NCI-H510A treated with DMSO at 0.1 percent for 48 hours (cell line): Measurements from ENCODE around the gene CNTFR.

ENCODE experiments used
- DNase-seq: peaks from one replicate; lab custom pipeline; 2025; lab: John Stamatoyannopoulos, UW

Gene CNTFR

GRCh38 chr9:34522971-34523797 lies 66.3 kb downstream of the CNTFR start, which contains the start of gene ENHO:
Gene ENHO (minus strand): TSS chr9:34522990. CDS start chr9:34521695, 1,295 bp downstream.
- DNase-seq, result peak; percentile 72

GRCh38 chr9:34522091-34522887 lies 67.2 kb downstream of the CNTFR start:
- no peak for DNase-seq

- no peak for DNase-seq
Measured at GRCh38 chr9:34521406-34522045, 68.0 kb downstream of the CNTFR start.

- DNase-seq, result no peak
Measured at GRCh38 chr9:34520505-34521385, 68.8 kb downstream of the CNTFR start.

- no peak for DNase-seq
Measured at GRCh38 chr9:34520096-34520495, 69.4 kb downstream of the CNTFR start.

GRCh38 chr9:34519321-34520020 lies 70.1 kb downstream of the CNTFR start:
- no peak for DNase-seq

GRCh38 chr9:34518896-34519295 lies 70.6 kb downstream of the CNTFR start:
- no peak for DNase-seq

- DNase-seq, result no peak
Measured at GRCh38 chr9:34518110-34518616, 71.4 kb downstream of the CNTFR start.

GRCh38 chr9:34517185-34517584 lies 72.3 kb downstream of the CNTFR start:
- DNase-seq, result no peak

- DNase-seq, result no peak
Measured at GRCh38 chr9:34515959-34516358, 73.6 kb downstream of the CNTFR start.

GRCh38 chr9:34514816-34515215 lies 74.7 kb downstream of the CNTFR start:
- DNase-seq, result no peak

- DNase-seq, result no peak
Measured at GRCh38 chr9:34514401-34514800, 75.1 kb downstream of the CNTFR start.

GRCh38 chr9:34513567-34514214 lies 75.8 kb downstream of the CNTFR start:
- DNase-seq, result no peak

GRCh38 chr9:34512131-34513078 lies 77.1 kb downstream of the CNTFR start:
- no peak for DNase-seq

GRCh38 chr9:34510497-34511468 lies 78.7 kb downstream of the CNTFR start:
- DNase-seq, result no peak

GRCh38 chr9:34508951-34509350 lies 80.6 kb downstream of the CNTFR start:
- no peak for DNase-seq

GRCh38 chr9:34508463-34508862 lies 81.1 kb downstream of the CNTFR start:
- DNase-seq, result no peak

- no peak for DNase-seq
Measured at GRCh38 chr9:34507966-34508365, 81.6 kb downstream of the CNTFR start.
